CD4-positive, alpha-beta T cell treated with Interleukin-1 beta for 1 hour (primary cell): ENCODE results near the gene SRP72.

Source experiments
- DNase-seq, 2 donors: peaks; one replicate each; pipeline ENCODE4 v3.0.0-alpha.2; 2020 to 2022

SRP72 gene

GRCh38 chr4:56552273-56552672, 84.9 kb downstream of the SRP72 start:
- DNase-seq, result no peak
